Activated CD4-positive, CD25-positive, alpha-beta regulatory T cell treated with anti-CD3 and anti-CD28 coated beads, Interleukin-2, amount 50 U/mL, for 24 hours (primary cell): ENCODE results near the gene CNN3.
"Not testable (repeated sequence)": the region's sequence is repeated elsewhere in the genome, so short reads cannot be mapped to it uniquely, and the experiment has no call there.

Experiments
- ATAC-seq, 2 donors: fragments of 150-1000 bp; cut with Tn5 transposase; one replicate each; pipeline ENCODE4 v1.10.0; 2021; ENCODE audit warnings: mild to moderate bottlenecking in 1 of 2, moderate library complexity in 1 of 2

Gene CNN3

DNA sequence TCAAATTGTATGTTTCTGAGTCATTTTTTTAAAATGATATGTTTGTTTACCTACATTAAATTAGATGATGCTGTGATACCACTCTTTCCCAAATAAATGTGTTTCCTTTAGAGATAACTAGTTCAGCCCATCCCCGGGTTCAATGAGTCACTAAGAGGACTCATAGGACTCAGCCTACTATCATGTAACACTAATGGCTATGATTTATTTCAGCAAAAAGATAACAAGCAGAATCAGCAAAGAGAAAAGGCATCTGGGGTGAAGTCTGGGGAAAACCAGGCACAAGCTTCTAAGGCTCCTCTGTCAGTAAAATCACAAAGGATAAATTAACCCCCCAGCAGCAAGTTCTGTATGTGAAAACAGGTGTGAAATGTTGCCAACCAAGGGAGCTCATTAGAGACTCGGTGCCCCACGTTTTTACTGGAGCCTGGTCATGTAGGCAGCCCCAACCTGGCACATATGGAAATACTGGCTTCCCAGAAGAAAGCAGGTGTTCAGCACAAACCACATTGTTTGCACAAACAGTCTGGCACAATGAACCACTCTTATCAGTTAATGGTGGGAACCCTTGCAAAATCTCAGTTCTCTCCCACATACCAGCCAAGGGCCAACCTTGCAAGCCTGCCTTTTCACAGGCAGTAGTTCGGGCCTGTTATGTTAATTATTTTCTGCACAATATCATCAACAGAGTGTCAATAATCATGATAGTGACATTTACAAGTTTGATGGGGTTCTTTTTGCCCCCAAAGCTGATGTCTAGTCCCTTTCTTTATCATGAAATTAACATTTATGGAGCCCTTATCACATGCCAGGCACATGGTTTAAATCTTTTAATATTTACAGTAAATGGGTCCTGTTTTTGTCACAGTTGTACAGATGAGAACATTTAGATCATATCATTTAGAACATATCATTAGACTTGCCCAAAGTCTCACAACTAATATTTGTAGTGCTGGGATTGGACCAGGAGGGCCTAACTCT lies 23.1 kb upstream of the CNN3 start:
- no peak for ATAC-seq

- ATAC-seq = no peak
Observed at GRCh38 chr1:94947437-94947836, 20.5 kb upstream of the CNN3 start.

DNA sequence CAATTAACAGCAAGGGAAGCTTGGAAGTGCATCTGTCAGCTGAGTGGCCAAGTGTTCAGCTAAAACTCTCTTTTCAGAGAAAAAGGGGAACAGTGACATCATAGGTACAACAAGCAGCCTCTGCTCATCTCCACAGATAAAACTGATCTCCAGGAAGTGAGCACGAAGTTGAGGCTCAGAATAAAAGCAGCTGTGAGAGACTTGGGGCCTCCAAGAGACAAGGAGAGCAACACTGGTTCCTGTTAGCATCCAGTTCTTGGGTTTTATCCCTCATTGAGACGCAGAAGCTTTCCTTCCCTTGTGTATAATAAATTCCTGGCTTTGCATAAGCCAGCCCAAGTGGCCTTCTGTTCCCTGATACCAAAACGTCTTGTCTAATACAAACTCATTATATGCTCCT lies 20.0 kb upstream of the CNN3 start:
- no peak for ATAC-seq

DNA sequence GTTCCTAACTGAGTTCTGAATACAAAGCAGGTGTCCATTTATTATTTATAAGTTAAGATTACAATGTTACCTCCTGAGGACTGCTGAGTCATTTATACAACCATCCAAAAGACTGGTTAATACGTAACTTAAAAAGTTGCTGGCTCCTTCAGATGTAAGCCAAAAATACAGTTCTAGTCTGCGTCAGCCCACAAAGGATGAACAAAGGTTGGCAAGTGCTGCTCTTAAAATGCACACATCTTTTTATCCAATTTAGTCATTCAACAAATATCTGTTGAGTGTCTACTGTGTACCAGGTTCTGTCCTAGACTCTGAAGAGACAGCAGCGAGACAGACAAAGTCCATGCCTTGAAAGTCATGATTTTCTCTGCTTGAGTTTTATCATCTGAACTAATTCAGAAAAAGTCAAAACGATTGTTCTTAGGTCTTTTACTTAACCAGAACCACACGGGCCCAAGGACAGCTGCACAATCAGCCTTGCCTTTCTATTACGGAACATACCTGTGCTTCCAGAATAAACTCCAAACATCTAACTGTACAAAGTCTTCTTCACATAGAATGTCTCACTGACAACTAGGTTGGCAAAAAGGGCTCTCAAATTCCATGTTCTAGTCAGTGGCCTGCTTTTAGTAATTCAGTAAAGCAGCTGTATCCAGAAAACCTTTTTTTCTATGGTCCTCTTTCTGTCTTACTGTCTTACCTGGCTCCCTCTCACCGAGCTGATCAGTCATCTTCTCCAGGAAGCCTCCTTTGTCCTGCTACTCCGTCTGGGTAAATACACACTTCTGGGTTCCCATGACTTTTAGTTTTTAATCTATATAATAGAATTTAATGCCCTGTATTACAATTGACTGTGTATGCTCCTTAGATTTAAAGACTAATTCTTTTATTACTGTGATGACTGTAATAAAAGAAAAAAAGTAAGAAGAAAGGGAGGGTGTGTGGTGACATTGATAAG lies 15.5 kb upstream of the CNN3 start:
- no peak for ATAC-seq

DNA sequence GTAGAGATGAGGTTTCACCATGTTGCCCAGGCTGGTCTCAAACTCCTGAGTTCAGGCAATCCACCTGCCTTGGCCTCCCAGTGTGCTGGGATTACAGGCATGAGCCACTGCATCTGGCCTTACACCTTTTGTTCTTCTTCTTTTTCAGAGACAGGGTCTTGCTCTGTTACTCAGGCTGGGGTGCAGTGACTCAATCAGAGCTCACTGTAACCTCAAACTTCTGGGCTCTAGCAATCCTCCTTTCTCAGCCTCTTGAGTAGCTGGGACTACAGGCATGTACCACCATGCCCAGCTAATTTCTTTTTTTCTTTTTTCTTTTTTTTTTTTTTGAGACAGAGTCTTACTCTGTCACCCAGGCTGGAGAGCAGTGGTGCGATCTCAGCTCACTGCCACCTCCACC lies 14.6 kb upstream of the CNN3 start:
- not testable (repeated sequence) for ATAC-seq

DNA sequence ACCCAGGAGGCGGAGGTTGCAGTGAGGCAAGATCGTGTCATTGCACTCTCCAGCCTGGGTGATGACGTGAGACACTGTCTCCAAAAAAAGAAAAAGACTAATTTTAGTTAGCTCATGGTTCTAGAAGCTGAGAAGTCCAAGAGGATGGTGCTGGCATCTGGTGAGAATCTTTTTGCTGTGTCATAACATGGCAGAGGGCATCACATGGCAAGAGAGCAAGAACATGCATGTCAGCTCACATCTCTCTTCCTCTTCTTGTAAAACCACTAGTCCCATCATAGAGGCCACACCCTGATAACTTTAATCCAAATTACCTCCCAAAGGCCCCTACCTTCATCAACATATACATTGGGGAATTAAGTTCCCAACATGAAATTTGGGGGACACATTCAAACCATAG lies 13.8 kb upstream of the CNN3 start:
- no peak for ATAC-seq

- no peak for ATAC-seq
Observed at GRCh38 chr1:94937820-94938219, 10.9 kb upstream of the CNN3 start.

- ATAC-seq = no peak
Observed at GRCh38 chr1:94936861-94937620, 10.1 kb upstream of the CNN3 start.

DNA sequence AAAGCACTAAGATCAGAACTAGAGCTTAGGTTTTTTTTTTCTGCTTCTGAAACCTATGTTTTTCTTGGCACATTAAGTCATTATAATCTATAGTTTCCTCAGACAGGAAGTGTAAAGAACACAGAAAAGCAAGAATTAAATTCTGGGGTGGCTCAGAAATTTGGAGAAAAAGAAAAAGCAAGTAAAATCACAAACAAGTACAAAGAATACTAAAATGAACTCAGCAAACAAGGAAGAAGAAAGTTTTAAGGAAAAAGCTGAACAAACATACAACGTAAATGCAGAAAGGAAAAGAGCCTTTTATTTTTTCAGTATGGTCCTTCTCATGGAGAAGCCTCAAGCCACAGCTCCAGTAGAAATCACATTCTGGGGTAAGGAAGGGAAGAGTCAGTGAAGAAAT lies 8.6 kb upstream of the CNN3 start:
- ATAC-seq = no peak

DNA sequence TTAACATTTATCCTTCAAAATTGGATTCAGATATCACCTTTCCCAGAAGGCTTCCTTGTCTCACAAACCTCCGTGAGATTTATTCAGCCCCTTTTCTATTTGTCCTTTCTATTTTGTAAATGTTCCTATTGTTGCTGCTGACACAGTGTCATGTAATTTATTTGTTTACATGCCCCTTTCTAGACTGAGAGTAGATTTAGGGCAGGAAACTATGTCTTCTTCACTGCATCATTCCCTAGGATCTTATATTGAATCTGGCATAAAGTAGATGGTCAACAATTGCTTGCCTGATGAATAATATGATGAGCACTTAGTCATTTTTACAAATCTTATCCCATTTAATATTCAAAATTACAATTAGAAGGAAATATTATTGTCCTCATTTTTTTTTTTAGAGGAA lies 8.1 kb upstream of the CNN3 start:
- no peak for ATAC-seq

- no peak for ATAC-seq
Observed at GRCh38 chr1:94934551-94934950, 7.6 kb upstream of the CNN3 start.

GRCh38 chr1:94931254-94931841 lies 4.4 kb upstream of the CNN3 start:
- no peak for ATAC-seq

- no peak for ATAC-seq
Observed at GRCh38 chr1:94929351-94930217, 2.7 kb upstream of the CNN3 start.

DNA sequence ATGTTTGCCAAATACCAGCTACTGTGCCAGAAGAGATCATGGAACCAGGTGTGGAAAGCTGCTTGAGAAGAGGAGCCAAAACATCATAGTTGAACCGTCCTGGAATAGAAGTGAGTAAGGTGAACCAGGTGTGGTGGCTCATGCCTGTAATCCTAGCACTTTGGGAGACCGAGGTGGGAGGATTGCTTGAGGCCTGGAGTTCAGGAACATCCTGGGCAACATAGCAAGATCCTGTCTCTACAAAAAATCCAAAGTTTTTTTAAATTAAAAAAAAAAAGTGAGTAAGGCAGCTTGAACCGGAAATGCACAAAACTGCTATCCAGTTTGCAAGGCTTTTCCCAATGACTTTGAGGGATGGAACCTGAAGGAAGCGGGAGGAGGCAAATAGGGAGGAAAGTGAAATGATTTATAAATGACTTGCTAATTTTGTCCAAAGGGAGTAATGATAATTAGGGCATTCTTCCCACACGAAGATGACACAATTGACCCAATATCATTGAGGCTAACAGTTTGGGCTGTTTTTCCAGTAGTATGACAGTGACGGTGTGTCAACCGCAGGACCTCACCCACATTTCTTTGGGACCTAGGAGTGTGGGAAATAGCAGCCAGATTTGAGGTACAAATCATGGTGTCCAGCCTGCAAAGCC lies 1.5 kb upstream of the CNN3 start:
- ATAC-seq = no peak

GRCh38 chr1:94927405-94928175 lies 680 bp upstream of the CNN3 start:
- ATAC-seq = peak in 1 of 2 donors; percentile 5

- peak; percentile 21 to 27 for ATAC-seq
Observed at GRCh38 chr1:94926126-94926914, 590 bp downstream of the CNN3 start.

- no peak for ATAC-seq
Observed at GRCh38 chr1:94925561-94926125, 1.3 kb downstream of the CNN3 start.

DNA sequence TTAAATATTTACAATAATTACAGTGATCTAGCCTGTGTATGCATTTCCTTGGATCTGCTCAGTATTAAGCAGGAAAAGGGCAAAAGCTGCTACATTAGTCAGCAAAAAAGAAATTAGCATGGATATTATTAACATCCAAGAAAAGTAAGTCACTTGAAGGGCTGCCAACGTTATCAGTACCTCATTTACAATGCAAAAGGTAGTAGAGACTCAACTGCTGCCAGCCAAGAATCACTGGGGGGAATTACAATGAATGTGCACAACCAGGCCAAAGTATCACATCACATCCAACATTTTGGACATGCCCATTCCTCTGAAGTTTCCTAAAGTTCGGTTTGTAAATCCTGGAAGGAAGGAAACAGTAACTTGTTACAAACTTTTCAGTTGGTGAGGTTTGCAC lies 1.9 kb downstream of the CNN3 start:
- ATAC-seq = no peak
